ENCODE data around the gene GZF1.

GRCh38 chr20:23326774-23327173 is 35.2 kb upstream of the GZF1 start:
- TF ChIP-seq, protein P1, sequence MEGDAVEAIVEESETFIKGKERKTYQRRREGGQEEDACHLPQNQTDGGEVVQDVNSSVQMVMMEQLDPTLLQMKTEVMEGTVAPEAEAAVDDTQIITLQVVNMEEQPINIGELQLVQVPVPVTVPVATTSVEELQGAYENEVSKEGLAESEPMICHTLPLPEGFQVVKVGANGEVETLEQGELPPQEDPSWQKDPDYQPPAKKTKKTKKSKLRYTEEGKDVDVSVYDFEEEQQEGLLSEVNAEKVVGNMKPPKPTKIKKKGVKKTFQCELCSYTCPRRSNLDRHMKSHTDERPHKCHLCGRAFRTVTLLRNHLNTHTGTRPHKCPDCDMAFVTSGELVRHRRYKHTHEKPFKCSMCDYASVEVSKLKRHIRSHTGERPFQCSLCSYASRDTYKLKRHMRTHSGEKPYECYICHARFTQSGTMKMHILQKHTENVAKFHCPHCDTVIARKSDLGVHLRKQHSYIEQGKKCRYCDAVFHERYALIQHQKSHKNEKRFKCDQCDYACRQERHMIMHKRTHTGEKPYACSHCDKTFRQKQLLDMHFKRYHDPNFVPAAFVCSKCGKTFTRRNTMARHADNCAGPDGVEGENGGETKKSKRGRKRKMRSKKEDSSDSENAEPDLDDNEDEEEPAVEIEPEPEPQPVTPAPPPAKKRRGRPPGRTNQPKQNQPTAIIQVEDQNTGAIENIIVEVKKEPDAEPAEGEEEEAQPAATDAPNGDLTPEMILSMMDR (IDR thresholded peaks at IDR 0.05; ENCODE audit: low read depth, low read length) = no peak
- no peak for TF ChIP-seq EZH2phosphoT487 (IDR thresholded peaks at IDR 0.05; ENCODE audit: low read depth)
